Measurements from ENCODE around the gene SNRNP35.
"Not testable (repeated sequence)": the region's sequence is repeated elsewhere in the genome, so short reads cannot be mapped to it uniquely, and the experiment has no call there.

The SNRNP35 gene

GRCh38 chr12:123485756-123486155 is 27.8 kb downstream of the SNRNP35 start:
- no peak for DNase-seq (ENCODE audit: low read depth)
- H3K4me3 ChIP-seq (ENCODE audit: low read depth, low read length), result no peak overlapping the region
- no peak for TF ChIP-seq CTCF (IDR thresholded peaks at IDR 0.05; ENCODE audit: low read depth, low read length, missing control alignments)

GRCh38 chr12:123487428-123487827 is 29.5 kb downstream of the SNRNP35 start:
- no peak for DNase-seq (ENCODE audit: low read depth)
- TF ChIP-seq CTCF (IDR thresholded peaks at IDR 0.05; ENCODE audit: low read depth, low read length, missing control alignments), result no peak
- H3K4me3 ChIP-seq (ENCODE audit: low read depth, low read length), result no peak overlapping the region

- no peak for TF ChIP-seq CTCF (IDR thresholded peaks at IDR 0.05; ENCODE audit: low read depth, low read length, missing control alignments)
- H3K4me3 ChIP-seq (ENCODE audit: low read depth, low read length), result no peak overlapping the region
- DNase-seq (ENCODE audit: low read depth), result no peak
Measured at GRCh38 chr12:123488539-123489230, 30.7 kb downstream of the SNRNP35 start.

- no peak for DNase-seq (ENCODE audit: low read depth)
- H3K4me3 ChIP-seq (ENCODE audit: low read depth, low read length), result no peak overlapping the region
- TF ChIP-seq CTCF (IDR thresholded peaks at IDR 0.05; ENCODE audit: low read depth, low read length, missing control alignments), result no peak
Measured at GRCh38 chr12:123489580-123489979, 31.6 kb downstream of the SNRNP35 start.

GRCh38 chr12:123490089-123490488 is 32.1 kb downstream of the SNRNP35 start:
- TF ChIP-seq CTCF (IDR thresholded peaks at IDR 0.05; ENCODE audit: low read depth, low read length, missing control alignments), result no peak
- no peak for DNase-seq (ENCODE audit: low read depth)
- H3K4me3 ChIP-seq (ENCODE audit: low read depth, low read length), result no peak overlapping the region

- no peak overlapping the region for H3K4me3 ChIP-seq (ENCODE audit: low read depth, low read length)
- no peak for TF ChIP-seq CTCF (IDR thresholded peaks at IDR 0.05; ENCODE audit: low read depth, low read length, missing control alignments)
Measured at GRCh38 chr12:123491056-123491455, 33.1 kb downstream of the SNRNP35 start.

GRCh38 chr12:123491481-123491880 is 33.5 kb downstream of the SNRNP35 start:
- no peak overlapping the region for H3K4me3 ChIP-seq (ENCODE audit: low read depth, low read length)
- DNase-seq (ENCODE audit: low read depth), result no peak
- no peak for TF ChIP-seq CTCF (IDR thresholded peaks at IDR 0.05; ENCODE audit: low read depth, low read length, missing control alignments)

More at GRCh38 chr12:123491056-123491455, 33.1 kb downstream of the SNRNP35 start:
- no peak for DNase-seq (ENCODE audit: low read depth)

GRCh38 chr12:123492339-123493039 is 34.5 kb downstream of the SNRNP35 start:
- DNase-seq (ENCODE audit: low read depth); H3K4me3 ChIP-seq (ENCODE audit: low read depth, low read length): not testable (repeated sequence)
